K562 (cell line): Measurements from ENCODE around the gene KLHL14. TPM values are rescaled to one million over a fixed set of nuclear protein-coding genes. Genes with fewer than 3 reads are reported as not detected.

Source experiments
- ATAC-seq: fragments of 200-7000 bp; cut with Tn5 transposase; 3 replicates; pipeline ENCODE4 v1.9.1; 2020; ENCODE audit warnings: moderate library complexity
- BruUV-seq: library from RNA; stranded (reverse); fragments of 400-500 nt; replicated peaks from 2 replicates; lab custom pipeline; 2021; lab: Mats Ljungman, UMichigan
- CTCF ChIA-PET: fragments of 300-600 bp; formaldehyde crosslinking; extraction: SDS; loops from one replicate; lab custom pipeline; 2021; ENCODE audit warnings: low intra/inter-chr PET ratio; lab: Yijun Ruan, JAX
- POLR2A ChIA-PET: fragments of 300-600, 350-650 bp; sonication (Branson Sonifier 250); formaldehyde crosslinking; extraction: SDS; loops from one replicate; lab custom pipeline; 2021; ENCODE audit warnings: antibody characterized with exemption, inconsistent platforms; lab: Yijun Ruan, JAX
- DNase-seq, 4 experiments: peaks; one replicate each; pipeline versions ENCODE4 v3.0.0 to v3.0.0-alpha.2; 2011 to 2018; ENCODE audit warnings: low spot score in 3 of 4, mixed read lengths in 3 of 4; ENCODE audit errors: extremely low read depth in 1 of 4
- FAIRE-seq: peaks from 2 replicates; lab custom pipeline; 2011; peaks lifted over from hg19 to GRCh38; lab: Jason Lieb, UNC
- H2AFZ ChIP-seq: 2 replicates; pipeline ENCODE4 v1.6.0; 2011; ENCODE audit warnings: low read depth, low read length, control low read depth, inconsistent platforms
- H3K27ac ChIP-seq: fragments of 200-600 bp; 3 replicates; pipeline ENCODE4 v1.8.0; 2011; ENCODE audit warnings: low read depth, mild to moderate bottlenecking, control low read depth, inconsistent platforms, low read length, moderate library complexity, mixed read lengths; ENCODE audit errors: extremely low read depth
- H3K27me3 ChIP-seq, 2 experiments: fragments of 300-600 bp in 1 of 2; 2 replicates in 1 of 2; 3 replicates in 1 of 2; pipeline versions ENCODE4 v1.6.0 to v1.8.0; 2011; ENCODE audit warnings: inconsistent platforms in 2 of 2, low read length in 2 of 2, mild to moderate bottlenecking in 1 of 2, mixed read lengths in 1 of 2, moderate library complexity in 1 of 2; ENCODE audit not compliant: control insufficient read depth in 2 of 2, insufficient read depth in 2 of 2
- H3K36me3 ChIP-seq: fragments of 300-600 bp; 3 replicates; pipeline ENCODE4 v1.8.0; 2011; ENCODE audit warnings: mild to moderate bottlenecking, low read length, inconsistent platforms; ENCODE audit not compliant: control insufficient read depth, insufficient read depth
- H3K4me1 ChIP-seq, 2 experiments: fragments of 200-600 bp in 1 of 2; replicated peaks in 1 of 2; 2 replicates in 1 of 2; 3 replicates in 1 of 2; pipeline versions ENCODE4 v1.5.1 to v1.8.0; 2011; ENCODE audit warnings: inconsistent platforms in 2 of 2, low read length in 2 of 2, mild to moderate bottlenecking in 1 of 2, mixed read lengths in 1 of 2, moderate library complexity in 1 of 2; ENCODE audit not compliant: control insufficient read depth in 2 of 2, insufficient read depth in 2 of 2
- H3K4me2 ChIP-seq: 2 replicates; pipeline ENCODE4 v1.6.1; 2011; ENCODE audit warnings: low read length, control low read depth, inconsistent platforms, mixed read lengths; ENCODE audit not compliant: insufficient read depth
- H3K4me3 ChIP-seq: fragments of 200-600 bp; sonication (generic), shearing (Covaris generic); 2 replicates; pipeline ENCODE4 v1.5.1; 2016; ENCODE audit warnings: control low read depth, inconsistent platforms
- H3K79me2 ChIP-seq: fragments of 200-600 bp; 3 replicates; pipeline ENCODE4 v1.8.0; 2011; ENCODE audit warnings: low read length, inconsistent platforms; ENCODE audit not compliant: control insufficient read depth, insufficient read depth
- H3K9ac ChIP-seq, 2 experiments: 2 replicates each; pipeline versions ENCODE4 v1.6.0 to v1.6.1; 2011; ENCODE audit warnings: low read depth in 2 of 2, low read length in 2 of 2, control low read depth in 1 of 2, inconsistent platforms in 1 of 2, mild to moderate bottlenecking in 1 of 2, mixed read lengths in 1 of 2; ENCODE audit not compliant: insufficient read depth in 1 of 2
- H3K9me1 ChIP-seq: one replicate; pipeline ENCODE4 v1.6.0; 2011; ENCODE audit warnings: inconsistent platforms, mild to moderate bottlenecking, low read length, moderate library complexity; ENCODE audit not compliant: control insufficient read depth, insufficient read depth
- H3K9me3 ChIP-seq: replicated peaks from 2 replicates; pipeline ENCODE4 v1.5.1; 2011; ENCODE audit warnings: low read depth, low read length, inconsistent platforms; ENCODE audit not compliant: control insufficient read depth, insufficient read depth
- H4K20me1 ChIP-seq: replicated peaks from 2 replicates; pipeline ENCODE4 v1.6.1; 2011; ENCODE audit warnings: low read length, inconsistent platforms, mixed read lengths; ENCODE audit not compliant: control insufficient read depth, insufficient read depth
- CCAR2 ChIP-seq: fragments of 200-400 bp; formaldehyde crosslinking; IDR thresholded peaks from 2 replicates; pipeline ENCODE4 v1.6.1; 2017; ENCODE audit warnings: mild to moderate bottlenecking, low read depth, low read length
- ETV5 ChIP-seq: sonication (generic); formaldehyde crosslinking; IDR thresholded peaks from 2 replicates; pipeline ENCODE4 v1.4.0; 2020; ENCODE audit warnings: low read depth, mild to moderate bottlenecking, missing genetic modification reagents
- SMAD1 ChIP-seq: fragments of 150-350 bp; IDR thresholded peaks from 2 replicates; pipeline ENCODE4 v1.6.1; 2014; ENCODE audit warnings: low read length, low read depth; ENCODE audit not compliant: partially characterized antibody
- TAF7 ChIP-seq: fragments of 450-650 bp; IDR thresholded peaks from 2 replicates; pipeline ENCODE4 v1.6.1; 2016; ENCODE audit warnings: missing genetic modification characterization, missing compliant biosample characterization
- ZNF589 ChIP-seq: fragments of 200-800 bp; sonication (Bioruptor generic); IDR thresholded peaks from 2 replicates; pipeline ENCODE4 v1.6.1; 2016; ENCODE audit warnings: low read depth, missing genetic modification characterization, missing compliant biosample characterization
- WGBS: fragments of 100-300 bp; shearing (Covaris generic); methylation state at CpG from one replicate; pipeline ENCODE4 v1.1.6; 2016; ENCODE audit warnings: low coverage, mixed read lengths; ENCODE audit not compliant: insufficient coverage; ENCODE audit errors: missing lambda C conversion rate; 5-methylcytosine and 5-hydroxymethylcytosine counted together
- in situ Hi-C: fragments of 300-500 bp; cut with MboI; formaldehyde crosslinking; loops from 4 replicates; pipeline ENCODE4 v1.15.0; 2018; ENCODE audit warnings: inconsistent platforms, mixed read lengths
- intact Hi-C: fragments of 100-400 bp; cut with micrococcal nuclease; formaldehyde crosslinking; loops from 2 replicates; pipeline ENCODE4 v1.14.2; 2022
- polyA plus RNA-seq, 8 experiments: library from polyadenylated mRNA; depleted of rRNA in 4 of 8; stranded (reverse) in 5 of 8; unstranded in 3 of 8; fragments of >200 nt; fragmentation: Nextera tagmentation in 2 of 8; fragmentation: Illumina TruSeq in 1 of 8; extraction: Ambion mirVana in 2 of 8; extraction: Trizol in 1 of 8; gene quantifications; 2 replicates each; pipeline versions ENCODE4 v1.2.1 to v1.2.3, GENCODE V29; 2011 to 2014; ENCODE audit warnings: inconsistent platforms in 1 of 8, missing spikeins in 1 of 8
- total RNA-seq, 7 experiments: library from RNA; depleted of rRNA in 6 of 7; stranded (reverse); fragments of >200 nt in 6 of 7; fragmentation: Illumina TruSeq in 2 of 7; extraction: Trizol in 2 of 7; gene quantifications; 2 replicates each; pipeline versions ENCODE4 v1.2.1 to v1.2.3, GENCODE V29; 2011 to 2021; ENCODE audit warnings: low replicate concordance in 1 of 7
- TF ChIP-seq, protein P1 (sequence below): IDR thresholded peaks from 2 replicates; pipeline ENCODE4 v1.6.1; 2014; ENCODE audit warnings: antibody characterized with exemption
- TF ChIP-seq, protein P2 (sequence below): fragments of 450-650 bp; formaldehyde crosslinking; IDR thresholded peaks from 2 replicates; pipeline ENCODE4 v1.4.0; 2020; ENCODE audit warnings: mild to moderate bottlenecking, moderate library complexity

The KLHL14 gene
- total and polyA plus RNA-seq, 9 of the 15 experiments (the other 6 are each of a cell fraction or from before 2014, with no cell fraction given), result not detected

DNA sequence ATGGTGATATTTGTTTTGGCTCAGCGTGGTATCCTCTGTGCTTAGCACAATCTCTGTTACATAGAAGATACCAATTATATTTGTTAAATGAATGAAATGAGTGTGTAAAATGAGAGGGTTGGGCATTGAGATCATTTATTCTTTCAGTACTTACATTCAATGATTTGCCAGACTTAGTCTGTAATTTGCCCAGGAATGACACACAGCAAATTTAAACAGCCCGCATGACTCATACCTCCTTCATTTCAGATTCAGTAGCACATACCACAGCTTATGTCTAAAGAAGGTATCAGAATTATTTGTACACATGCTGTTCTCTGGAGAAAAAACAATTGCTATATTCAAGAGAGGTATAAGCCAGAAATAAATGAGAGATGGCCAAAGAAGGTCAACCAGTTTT, 37.0 kb downstream of the KLHL14 start:
- Histone ChIP-seq H3K79me2 (no peaks in the 10 kb centered on the region), H3K9ac (no peak overlapping the region), H2AFZ (no peak overlapping the region), H3K4me2 (no peak overlapping the region), H3K4me1 (no peaks in the 10 kb centered on the region), H3K36me3 (no peaks in the 10 kb centered on the region), H3K27ac (no peak overlapping the region), H4K20me1 (no peaks in the 10 kb centered on the region), H3K4me3 (no peak overlapping the region), H3K9me1 (no peaks in the 10 kb centered on the region), H3K27me3 (no peaks in the 10 kb centered on the region), H3K9me3 (no peaks in the 10 kb centered on the region)
- FAIRE-seq (no peak), ATAC-seq (no peak), DNase-seq (no peak)
- no TSS peak for BruUV-seq
- in situ Hi-C loops (no loop called here), intact Hi-C loops (no loop called here)
- CTCF ChIA-PET, result no interaction called here
- WGBS, result 4% methylated on average over 2 of the region's 2 CpGs
- TF ChIP-seq ETV5 (no peak), CCAR2 (no peak), SMAD1 (no peak), ZNF589 (no peak), TAF7 (no peak)
- TF ChIP-seq, protein P1, sequence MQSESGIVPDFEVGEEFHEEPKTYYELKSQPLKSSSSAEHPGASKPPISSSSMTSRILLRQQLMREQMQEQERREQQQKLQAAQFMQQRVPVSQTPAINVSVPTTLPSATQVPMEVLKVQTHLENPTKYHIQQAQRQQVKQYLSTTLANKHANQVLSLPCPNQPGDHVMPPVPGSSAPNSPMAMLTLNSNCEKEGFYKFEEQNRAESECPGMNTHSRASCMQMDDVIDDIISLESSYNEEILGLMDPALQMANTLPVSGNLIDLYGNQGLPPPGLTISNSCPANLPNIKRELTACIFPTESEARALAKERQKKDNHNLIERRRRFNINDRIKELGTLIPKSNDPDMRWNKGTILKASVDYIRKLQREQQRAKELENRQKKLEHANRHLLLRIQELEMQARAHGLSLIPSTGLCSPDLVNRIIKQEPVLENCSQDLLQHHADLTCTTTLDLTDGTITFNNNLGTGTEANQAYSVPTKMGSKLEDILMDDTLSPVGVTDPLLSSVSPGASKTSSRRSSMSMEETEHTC, result no peak
- TF ChIP-seq, protein P2, sequence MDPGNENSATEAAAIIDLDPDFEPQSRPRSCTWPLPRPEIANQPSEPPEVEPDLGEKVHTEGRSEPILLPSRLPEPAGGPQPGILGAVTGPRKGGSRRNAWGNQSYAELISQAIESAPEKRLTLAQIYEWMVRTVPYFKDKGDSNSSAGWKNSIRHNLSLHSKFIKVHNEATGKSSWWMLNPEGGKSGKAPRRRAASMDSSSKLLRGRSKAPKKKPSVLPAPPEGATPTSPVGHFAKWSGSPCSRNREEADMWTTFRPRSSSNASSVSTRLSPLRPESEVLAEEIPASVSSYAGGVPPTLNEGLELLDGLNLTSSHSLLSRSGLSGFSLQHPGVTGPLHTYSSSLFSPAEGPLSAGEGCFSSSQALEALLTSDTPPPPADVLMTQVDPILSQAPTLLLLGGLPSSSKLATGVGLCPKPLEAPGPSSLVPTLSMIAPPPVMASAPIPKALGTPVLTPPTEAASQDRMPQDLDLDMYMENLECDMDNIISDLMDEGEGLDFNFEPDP (CRISPR knock-in tag), result no peak
- POLR2A ChIA-PET, result no interaction called here
